ENCODE measurements around the gene MACROD2.
"Not testable (repeated sequence)": the region's sequence is repeated elsewhere in the genome, so short reads cannot be mapped to it uniquely, and the experiment has no call there.

The MACROD2 gene

GRCh38 chr20:15742627-15743026, 1747.3 kb downstream of the MACROD2 start:
- DNase-seq = no peak

- DNase-seq = no peak
Measured at GRCh38 chr20:15756002-15756753, 1760.9 kb downstream of the MACROD2 start.

- no peak for DNase-seq
Measured at GRCh38 chr20:15756754-15757115, 1761.4 kb downstream of the MACROD2 start.

GRCh38 chr20:15759594-15759993, 1764.3 kb downstream of the MACROD2 start:
- no peak for DNase-seq

GRCh38 chr20:15760001-15760621, 1764.8 kb downstream of the MACROD2 start:
- no peak for DNase-seq

GRCh38 chr20:15763366-15763765, 1768.0 kb downstream of the MACROD2 start:
- no peak for DNase-seq

- no peak for DNase-seq
Measured at GRCh38 chr20:15767586-15767985, 1772.3 kb downstream of the MACROD2 start.

- no peak for DNase-seq
Measured at GRCh38 chr20:15767999-15768741, 1772.9 kb downstream of the MACROD2 start.

GRCh38 chr20:15772826-15773225, 1777.5 kb downstream of the MACROD2 start:
- no peak for DNase-seq

GRCh38 chr20:15774926-15775325, 1779.6 kb downstream of the MACROD2 start:
- DNase-seq = no peak

GRCh38 chr20:15776770-15777466, 1781.6 kb downstream of the MACROD2 start:
- no peak for DNase-seq

- DNase-seq = no peak
Measured at GRCh38 chr20:15784020-15784419, 1788.7 kb downstream of the MACROD2 start.

- DNase-seq = no peak
Measured at GRCh38 chr20:15789079-15789478, 1793.8 kb downstream of the MACROD2 start.

- DNase-seq = no peak
Measured at GRCh38 chr20:15792855-15793254, 1797.5 kb downstream of the MACROD2 start.

- no peak for DNase-seq
Measured at GRCh38 chr20:15794409-15794808, 1799.1 kb downstream of the MACROD2 start.

GRCh38 chr20:15795305-15796019, 1800.1 kb downstream of the MACROD2 start:
- DNase-seq = no peak

GRCh38 chr20:15799871-15800270, 1804.6 kb downstream of the MACROD2 start:
- DNase-seq = no peak

GRCh38 chr20:15802020-15802419, 1806.7 kb downstream of the MACROD2 start:
- no peak for DNase-seq

- no peak for DNase-seq
Measured at GRCh38 chr20:15805154-15805553, 1809.8 kb downstream of the MACROD2 start.

GRCh38 chr20:15806105-15806504, 1810.8 kb downstream of the MACROD2 start:
- DNase-seq = no peak

GRCh38 chr20:15807271-15807670, 1812.0 kb downstream of the MACROD2 start:
- no peak for DNase-seq

- not testable (repeated sequence) for DNase-seq
Measured at GRCh38 chr20:15807771-15808170, 1812.5 kb downstream of the MACROD2 start.

- DNase-seq = no peak
Measured at GRCh38 chr20:15811951-15812350, 1816.6 kb downstream of the MACROD2 start.

Measured in central memory CD4-positive, alpha-beta T cell (primary cell).